IMR-90 (cell line): ENCODE results near the gene ACTR5. TPM values are rescaled to one million over a fixed set of nuclear protein-coding genes. Genes with fewer than 3 reads are reported as not detected.

Source experiments
- BHLHE40 ChIP-seq: fragments of 150-350 bp; IDR thresholded peaks from 2 replicates; pipeline ENCODE4 v1.6.1; 2016; ENCODE audit warnings: mild to moderate bottlenecking, low read depth, low read length
- RAD21 ChIP-seq: IDR thresholded peaks from 2 replicates; pipeline ENCODE4 v1.6.1; 2012; ENCODE audit warnings: low read length, improper control_type of control experiment
- microRNA-seq, 2 experiments: library from miRNA; stranded (forward) in 1 of 2; unstranded in 1 of 2; fragments of 10-50 nt in 1 of 2; fragments of <30 nt in 1 of 2; gene quantifications in 1 of 2; microRNA quantifications in 1 of 2; one replicate each; pipeline versions ENCODE3 to v1.1.0; 2013 to 2020; ENCODE audit not compliant: insufficient read depth in 1 of 2, insufficient read length in 1 of 2, unreplicated experiment in 1 of 2
- polyA plus RNA-seq, 3 experiments: library from polyadenylated mRNA; depleted of rRNA; stranded (reverse); fragments of >200 nt; gene quantifications; 2 replicates each; pipeline ENCODE4 v1.2.3, GENCODE V29; 2012; ENCODE audit warnings: low replicate concordance in 1 of 3
- small RNA-seq, 5 experiments: library from RNA; depleted of rRNA; stranded (forward); fragments of <200 nt; gene quantifications; one replicate each; pipeline ENCODE3, GENCODE V24; 2012
- total RNA-seq: library from RNA; depleted of rRNA; stranded (reverse); fragments of >200 nt; gene quantifications from 2 replicates; pipeline ENCODE4 v1.2.3, GENCODE V29; 2012; rRNA removed

ACTR5 gene
- total and polyA plus RNA-seq, 2 of the 4 experiments (the other 2 are of a cell fraction): 5.9 to 6.6 TPM

DNA sequence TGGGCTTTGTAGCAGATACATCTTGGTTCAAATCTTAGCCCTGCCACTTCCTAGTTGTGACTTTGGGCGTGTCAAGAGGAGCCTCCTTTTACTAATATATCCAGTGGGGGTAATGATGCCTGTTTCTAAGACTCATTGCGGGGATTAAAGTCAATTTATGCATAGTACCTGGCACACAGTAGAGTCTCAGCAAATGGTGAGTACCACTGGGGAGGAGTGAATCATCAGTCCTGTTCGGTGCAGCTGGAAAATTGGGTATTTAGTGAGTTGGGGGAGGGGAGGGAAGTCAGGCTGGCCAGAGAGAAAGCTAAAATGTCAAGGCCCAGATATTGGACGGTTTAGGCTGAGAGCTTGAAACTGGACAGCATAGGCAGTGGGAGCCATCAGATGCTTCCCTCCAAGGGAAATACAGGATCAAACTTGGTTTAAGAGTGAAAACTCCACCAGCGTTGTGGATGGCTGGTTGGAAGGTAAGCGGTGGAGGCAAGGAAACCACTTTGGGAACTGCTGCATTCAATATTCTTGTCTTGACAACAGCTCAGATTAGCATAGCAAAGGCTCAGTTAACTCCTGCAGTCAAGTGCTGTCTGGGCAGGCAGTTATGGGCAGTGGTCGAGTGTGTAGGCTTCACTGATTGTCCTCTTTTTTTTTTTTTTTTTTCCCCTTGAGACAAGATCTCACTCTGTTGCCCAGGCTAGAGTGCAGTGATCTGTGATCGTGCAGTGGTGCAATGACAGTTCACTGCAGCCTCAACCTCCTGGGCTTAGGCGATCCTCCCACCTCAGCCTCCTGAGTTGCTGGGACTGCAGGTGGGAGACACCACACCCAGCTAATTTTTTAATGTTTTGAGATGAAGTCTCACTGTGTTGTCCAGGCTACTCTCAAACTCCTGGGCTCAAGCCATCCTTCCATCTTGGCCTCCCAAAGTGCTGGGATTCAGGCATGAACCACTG, 70.1 kb downstream of the ACTR5 start (continued):
- TF ChIP-seq BHLHE40: no peak
- TF ChIP-seq RAD21: no peak

Small RNA genes within 50 kb of the gene (microRNA-seq; reads per million reads assigned to microRNA genes)
- gene RF00017 (ENCODE audit: insufficient read depth, insufficient read length): not detected

Small RNA genes within 50 kb of the gene (small RNA-seq; reads per million reads assigned to genes)
- gene RF00017: 0 reads per million in 5 experiments

Other genes with a start within 250 kb of the ACTR5 start
- not detected in 2 replicates for gene ADIG, start 167.3 kb upstream of the ACTR5 start, total RNA-seq
- gene ADIG, start 167.3 kb upstream of the ACTR5 start, polyA plus RNA-seq (2012; rRNA removed): not detected in 2 replicates
- not detected in 2 replicates for gene ARHGAP40, start 146.7 kb upstream of the ACTR5 start, total RNA-seq
- not detected in 2 replicates for gene ARHGAP40, start 146.7 kb upstream of the ACTR5 start, polyA plus RNA-seq (2012; rRNA removed)
- gene SLC32A1, start 24.0 kb upstream of the ACTR5 start, total RNA-seq: not detected in 2 replicates
- gene SLC32A1, start 24.0 kb upstream of the ACTR5 start, polyA plus RNA-seq (2012; rRNA removed): not detected in 2 replicates
- not detected in 2 replicates for gene PPP1R16B, start 57.2 kb downstream of the ACTR5 start, total RNA-seq
- gene PPP1R16B, start 57.2 kb downstream of the ACTR5 start, polyA plus RNA-seq (2012; rRNA removed): not detected in 2 replicates
- gene FAM83D, start 178.0 kb downstream of the ACTR5 start, total RNA-seq: 20.4 and 23.1 TPM in 2 replicates
- gene FAM83D, start 178.0 kb downstream of the ACTR5 start, polyA plus RNA-seq (2012; rRNA removed): 26.4 and 29.6 TPM in 2 replicates
- gene DHX35, start 213.9 kb downstream of the ACTR5 start, total RNA-seq: 8.1 and 9.1 TPM in 2 replicates
- 12.5 and 13.5 TPM in 2 replicates for gene DHX35, start 213.9 kb downstream of the ACTR5 start, polyA plus RNA-seq (2012; rRNA removed)